AML-193 (cell line): ENCODE measurements around the gene DGKA.

Source experiments
- DNase-seq, 2 experiments: peaks; one replicate each; lab custom pipeline; 2025; lab: John Stamatoyannopoulos, UW

DGKA gene

DNA sequence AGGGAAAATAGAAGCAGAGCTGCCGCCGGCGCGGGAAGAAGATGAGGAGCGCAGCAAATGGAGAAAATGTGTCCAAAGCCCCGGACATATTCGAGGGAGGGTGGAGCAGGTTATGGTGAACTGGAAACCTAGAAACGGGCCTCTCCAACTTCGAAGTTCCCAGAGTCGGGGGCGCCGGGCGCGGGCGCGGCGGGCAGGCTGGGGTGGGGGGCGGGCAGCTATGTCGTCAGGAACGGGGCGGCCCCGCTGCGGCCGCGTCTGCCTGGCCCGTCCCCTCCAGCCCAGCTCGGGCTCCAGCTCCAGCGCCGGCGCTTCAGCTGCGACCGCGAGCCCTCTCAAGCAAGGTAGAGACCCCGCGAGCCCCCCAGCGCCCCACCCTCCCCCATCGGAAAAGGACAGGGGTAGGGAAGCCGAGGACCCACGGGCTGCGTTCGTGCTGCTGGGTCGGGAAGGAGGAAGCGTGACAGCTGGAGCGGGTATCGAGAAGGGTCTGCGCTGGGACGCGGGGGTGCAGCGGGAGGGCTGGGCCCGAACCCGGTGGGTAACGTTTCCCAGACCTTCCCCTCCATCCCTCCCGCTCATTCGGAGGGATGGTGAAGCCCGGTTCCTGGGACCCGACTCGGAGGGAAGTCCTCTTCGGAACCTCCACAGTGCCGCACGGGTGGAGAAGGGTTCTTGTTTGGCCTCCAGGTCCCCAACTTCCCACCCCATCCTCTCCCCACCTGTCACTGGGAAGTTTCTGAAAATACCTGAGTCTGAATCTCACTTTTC lies 1.0 kb downstream of the DGKA start:
- no peak for DNase-seq

DNA sequence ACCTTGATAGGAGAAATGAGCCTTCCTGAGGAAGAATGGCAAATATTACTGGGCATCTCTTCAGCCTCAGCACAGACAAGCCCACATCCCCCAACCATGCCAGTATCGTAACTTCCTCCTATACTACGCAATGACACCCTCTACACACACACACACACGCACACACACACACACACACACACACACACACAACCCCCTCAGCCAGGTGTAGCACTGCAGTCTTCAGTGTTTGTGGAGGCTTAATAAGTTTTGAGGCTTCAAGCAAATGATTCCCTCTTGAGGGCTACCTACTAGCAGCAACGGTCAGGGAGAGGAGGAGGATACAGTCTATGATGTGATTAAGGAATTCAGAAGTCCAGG lies 1.6 kb downstream of the DGKA start:
- peak; percentile 18 to 38 for DNase-seq

DNA sequence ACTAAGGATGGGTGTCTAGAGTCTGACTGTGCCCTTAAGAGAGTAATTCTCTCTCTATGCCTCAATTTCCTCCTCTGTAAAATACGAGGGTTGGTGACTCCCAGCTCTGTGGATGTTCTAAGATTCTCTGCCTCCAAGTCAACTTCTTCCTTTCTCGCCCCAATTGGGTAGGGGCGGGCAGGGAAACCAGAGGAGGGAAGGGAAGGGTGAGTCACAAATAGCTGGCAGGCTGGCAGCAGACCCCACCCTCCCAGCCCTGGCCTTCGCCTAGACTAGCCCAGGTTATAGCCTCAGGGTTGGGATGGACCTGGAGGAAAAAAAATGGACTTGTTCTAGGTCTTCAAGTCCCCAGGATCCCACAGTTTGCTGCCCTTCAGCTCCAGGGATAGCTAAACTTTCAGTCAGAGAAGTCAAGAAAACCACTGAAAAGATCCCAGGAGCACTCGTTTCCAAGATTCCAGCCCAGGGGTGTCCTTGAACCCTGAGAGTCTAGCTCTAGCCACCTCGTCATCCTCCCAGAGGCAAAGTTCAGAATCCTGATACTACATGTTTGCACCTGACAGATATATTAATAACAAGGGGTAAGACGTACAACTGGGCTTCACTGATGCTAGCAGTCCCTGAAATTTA lies 2.3 kb downstream of the DGKA start:
- DNase-seq = no peak

DNA sequence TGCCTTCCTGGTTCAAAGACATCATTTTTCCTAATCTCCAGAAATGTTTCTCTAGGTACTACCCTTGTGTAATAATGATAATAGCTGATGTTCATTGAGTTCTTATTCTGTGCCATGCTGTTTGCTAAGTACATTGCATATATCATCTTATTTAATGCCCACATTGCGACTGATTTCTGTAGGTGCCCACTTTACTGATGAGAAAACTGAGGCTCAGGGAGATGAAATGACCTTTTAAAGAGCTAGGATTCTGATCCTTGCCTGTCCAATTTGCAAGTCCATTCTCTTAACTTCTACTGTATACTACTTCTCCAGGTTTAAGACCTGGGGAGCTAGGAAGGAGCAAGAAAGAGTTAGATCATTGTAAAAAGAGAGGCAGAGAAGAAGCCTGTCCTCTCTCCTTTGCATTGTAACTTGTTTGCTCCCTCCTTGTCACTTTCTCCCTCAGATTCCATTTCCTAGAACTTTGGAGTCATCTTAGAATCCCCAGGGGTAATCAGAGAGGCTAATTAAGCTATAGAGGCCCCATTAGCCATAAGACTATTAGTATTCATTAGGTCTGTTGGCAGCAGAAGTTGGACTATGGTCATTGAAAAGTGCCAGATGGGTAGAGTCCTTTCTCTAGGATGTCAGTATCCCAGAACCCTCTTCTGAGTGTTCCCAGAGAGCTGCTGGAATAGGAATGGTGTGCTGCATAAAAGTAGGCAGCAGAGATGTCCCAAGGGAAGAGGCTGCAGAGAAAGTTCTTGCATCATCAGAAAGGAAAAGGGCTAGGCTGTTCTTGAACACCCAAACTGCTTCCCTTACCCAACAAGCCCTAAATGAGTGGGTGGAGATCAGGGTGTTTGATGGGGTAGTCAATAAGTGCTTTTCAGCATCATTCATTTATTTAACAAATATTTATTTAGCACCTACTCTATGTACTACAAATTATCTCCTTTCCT lies 3.1 kb downstream of the DGKA start:
- DNase-seq = no peak

DNA sequence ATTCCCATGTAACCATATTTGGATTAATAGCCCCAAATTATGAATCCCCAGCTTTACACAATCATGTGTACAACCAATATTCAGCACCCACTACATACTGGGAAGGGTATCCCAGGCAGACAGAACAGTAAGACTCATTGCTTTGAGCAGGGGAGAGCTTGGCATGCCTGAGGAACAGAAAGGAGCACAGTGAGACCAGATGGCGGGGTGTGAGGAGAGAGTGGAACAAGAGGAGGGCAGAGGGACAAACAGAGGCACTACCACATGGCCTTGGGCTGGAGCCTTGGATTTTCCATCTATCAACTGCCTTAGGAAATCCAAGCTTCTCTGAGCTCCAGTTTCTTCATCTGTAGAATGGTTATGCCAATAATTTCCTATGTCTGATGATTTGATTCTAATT lies 3.8 kb downstream of the DGKA start:
- no peak for DNase-seq

DNA sequence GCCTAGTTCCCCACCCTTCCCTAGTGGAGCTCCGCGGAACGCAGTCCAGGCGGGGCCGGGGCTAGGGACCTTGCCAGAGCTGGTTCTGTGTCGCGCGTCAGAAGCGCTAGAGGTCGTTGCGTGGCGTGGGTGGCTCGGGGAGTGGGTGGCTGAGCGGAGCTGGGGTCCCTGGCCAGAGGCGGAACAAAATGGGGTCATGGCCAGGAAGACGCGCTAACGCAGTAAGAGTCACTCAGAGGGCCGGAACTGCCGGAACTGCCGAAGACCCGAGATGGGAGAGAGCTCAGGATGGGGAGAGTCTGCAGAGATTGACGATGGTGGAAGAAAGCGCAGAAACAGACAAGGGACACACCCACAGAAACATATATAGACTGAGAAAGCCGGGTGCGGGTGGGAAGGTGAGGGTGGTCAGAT lies 4.8 kb downstream of the DGKA start:
- no peak for DNase-seq

DNA sequence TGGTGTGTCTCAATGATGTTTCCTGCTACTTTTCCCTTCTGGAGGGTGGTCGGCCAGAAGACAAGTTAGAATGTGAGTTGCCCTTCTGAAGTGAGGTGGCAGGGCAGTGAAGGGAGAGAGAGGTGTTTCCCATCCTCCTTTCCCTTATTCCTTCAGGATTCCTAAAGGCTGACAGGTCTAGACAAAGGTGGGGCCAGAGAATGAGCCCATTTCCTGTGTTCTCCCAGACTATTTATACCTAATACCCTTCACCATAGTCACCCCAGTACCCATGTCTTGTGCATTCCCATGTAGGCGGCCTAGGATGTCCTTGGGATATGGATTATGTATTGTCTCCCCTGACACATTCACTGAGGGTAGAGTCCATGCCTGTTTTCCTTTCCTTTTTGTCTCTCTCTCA lies 7.0 kb downstream of the DGKA start:
- DNase-seq = no peak

DNA sequence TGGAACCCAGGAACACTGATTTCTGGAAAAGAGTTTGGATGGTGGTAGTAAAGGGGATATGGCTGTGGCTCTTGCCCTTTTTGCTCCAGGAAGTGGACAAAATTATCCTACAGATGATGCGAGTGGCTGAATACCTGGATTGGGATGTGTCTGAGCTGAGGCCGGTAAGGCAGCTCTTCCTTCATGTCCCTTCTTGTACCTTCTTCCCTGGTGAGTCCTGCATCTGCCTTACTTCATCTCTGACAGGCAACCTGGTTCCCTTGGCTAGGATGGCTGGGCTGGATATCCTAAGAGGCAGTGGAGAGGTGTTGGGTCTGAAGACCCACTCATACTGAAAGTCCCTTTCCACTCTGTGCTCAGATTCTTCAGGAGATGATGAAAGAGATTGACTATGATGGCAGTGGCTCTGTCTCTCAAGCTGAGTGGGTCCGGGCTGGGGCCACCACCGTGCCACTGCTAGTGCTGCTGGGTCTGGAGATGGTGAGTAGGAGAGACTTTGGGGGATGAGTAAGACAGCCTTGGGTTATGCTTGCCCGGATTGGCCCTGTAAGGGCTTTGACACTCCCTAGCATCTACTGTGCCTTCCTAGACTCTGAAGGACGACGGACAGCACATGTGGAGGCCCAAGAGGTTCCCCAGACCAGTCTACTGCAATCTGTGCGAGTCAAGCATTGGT lies 8.0 kb downstream of the DGKA start:
- no peak for DNase-seq

DNA sequence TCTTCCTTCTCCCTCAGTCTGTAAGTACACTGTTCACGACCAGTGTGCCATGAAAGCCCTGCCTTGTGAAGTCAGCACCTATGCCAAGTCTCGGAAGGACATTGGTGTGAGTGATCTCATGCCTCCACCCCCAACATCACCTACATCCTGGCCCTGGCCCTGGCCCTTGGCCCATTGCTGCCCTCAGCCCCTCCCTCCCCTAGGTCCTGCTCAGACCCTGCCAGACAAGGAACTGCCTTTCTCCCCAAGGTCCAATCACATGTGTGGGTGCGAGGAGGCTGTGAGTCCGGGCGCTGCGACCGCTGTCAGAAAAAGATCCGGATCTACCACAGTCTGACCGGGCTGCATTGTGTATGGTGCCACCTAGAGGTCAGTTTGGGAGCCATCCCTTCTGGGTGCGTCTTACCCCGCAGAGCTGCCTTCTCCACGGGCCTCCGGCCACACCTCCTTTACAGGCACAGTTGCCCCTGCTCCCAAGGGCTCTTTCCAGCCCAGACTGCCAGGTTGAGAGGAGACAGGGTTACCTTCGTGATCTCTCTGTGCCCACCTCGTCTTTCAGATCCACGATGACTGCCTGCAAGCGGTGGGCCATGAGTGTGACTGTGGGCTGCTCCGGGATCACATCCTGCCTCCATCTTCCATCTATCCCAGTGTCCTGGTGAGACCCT lies 9.2 kb downstream of the DGKA start:
- peak; percentile 82 to 83 for DNase-seq

DNA sequence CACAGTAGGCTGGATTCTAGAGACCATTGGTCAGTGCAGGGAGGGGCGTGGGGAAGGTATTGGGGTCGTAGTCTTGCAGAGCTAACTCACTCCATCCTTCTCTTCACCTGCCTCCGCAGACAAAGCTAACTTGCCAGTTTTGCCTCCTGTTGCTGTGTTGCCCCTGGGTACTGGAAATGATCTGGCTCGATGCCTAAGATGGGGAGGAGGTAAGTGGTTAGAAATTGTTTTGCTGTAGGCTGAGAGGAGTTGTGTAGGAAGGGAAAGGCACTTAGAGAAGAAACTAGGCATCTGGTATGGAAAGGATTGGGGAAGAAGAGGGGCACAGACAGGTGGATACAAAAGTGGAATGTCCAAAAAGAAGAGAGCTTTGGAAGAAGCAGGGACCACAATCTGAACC lies 11.1 kb downstream of the DGKA start:
- DNase-seq = no peak

DNA sequence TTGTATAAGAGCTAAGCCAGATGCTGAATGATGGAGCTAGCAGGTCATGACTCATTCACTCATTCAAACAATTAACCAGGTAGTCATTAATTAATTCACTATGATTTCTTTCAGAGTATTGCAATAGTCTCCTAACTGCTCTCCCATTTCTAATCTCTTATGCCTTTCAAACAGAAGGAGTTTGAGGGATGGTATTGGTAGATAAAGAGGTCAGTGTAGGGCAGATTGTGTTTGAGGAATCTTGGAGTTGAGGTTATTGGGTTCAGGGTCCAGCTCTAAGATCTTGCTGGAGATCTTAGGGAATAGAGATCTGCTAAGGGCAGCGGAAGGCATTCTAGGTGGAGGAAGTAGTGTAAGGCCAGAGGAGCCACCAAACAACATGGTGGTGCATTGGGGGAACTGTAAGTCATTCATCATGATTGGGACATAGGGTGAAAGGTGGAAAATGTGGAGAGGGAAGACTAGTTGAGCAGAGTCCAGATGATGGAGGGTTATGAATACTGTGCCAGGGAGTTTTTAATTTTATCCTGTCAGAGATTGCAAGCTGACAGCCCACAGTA lies 11.7 kb downstream of the DGKA start:
- DNase-seq = no peak

DNA sequence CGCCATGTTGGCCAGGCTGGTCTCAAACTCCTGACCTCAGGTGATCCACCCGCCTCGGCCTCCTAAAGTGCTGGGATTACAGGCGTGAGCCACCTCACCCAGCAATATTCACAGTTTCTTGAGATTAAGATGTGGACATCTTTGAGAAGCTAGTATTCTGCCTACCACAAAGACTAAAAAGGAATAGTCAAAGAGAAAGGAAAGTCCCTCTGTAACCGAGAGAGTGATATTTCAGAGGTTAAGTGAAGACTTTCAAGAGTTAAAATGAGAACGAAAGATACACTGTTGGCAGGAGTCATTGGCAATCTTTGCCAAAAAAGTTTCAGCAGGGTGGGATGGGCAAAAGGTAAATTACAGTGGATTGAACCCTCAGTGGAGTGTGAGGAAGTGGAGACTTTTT lies 15.6 kb downstream of the DGKA start:
- DNase-seq = no peak

DNA sequence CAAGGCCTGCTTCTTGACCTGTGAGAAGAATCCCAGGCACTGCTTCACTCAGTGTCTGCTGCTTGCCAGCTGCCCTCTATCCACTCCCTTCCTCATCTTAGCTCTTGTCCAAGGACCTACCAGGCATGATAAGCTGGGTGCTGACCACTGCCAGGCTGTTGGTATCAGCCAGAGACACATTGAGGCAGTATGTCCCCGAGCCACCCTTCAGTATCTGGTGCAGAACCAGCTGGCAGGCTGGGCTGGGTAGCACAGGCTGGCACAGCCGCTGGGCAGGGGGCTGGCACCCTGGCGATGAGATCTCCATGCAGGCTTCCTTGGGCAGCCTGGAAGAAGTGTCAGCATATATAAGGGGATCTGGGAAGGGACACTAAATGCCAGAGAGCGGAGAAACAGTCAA lies 24.4 kb downstream of the DGKA start:
- DNase-seq = no peak

DNA sequence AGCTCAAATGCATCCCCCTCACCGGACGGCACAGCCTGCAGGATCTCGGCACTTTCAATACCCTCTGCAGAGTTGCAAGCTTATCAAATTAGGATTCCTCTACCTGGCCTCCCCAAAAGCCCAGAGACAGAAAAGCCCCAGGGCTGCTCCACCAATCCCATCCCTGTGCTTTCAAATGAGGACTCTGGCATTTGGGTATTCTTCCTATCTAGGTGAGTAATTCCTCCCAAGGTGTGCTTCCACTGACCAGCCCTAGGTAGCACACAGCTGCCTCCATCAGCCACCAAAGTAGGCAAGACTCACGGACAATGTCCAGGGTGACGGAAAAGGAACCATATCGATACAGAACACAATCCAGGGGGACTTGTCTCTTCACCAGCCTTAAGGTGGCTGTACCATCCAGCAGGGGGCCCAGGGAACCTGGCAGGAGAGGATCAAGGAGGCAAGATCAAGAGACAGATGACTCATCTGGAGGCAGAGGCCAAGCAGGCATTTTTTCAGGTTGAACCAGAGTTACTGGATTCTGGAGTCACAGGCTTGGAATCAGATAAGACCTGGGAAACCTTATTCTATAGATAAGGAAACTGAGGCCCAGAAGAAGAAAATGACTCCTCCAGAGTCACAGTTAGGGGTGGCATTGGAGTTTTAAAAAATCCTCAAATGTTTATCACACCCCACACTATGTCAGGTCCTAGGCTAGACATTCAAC lies 25.0 kb downstream of the DGKA start:
- no peak for DNase-seq

DNA sequence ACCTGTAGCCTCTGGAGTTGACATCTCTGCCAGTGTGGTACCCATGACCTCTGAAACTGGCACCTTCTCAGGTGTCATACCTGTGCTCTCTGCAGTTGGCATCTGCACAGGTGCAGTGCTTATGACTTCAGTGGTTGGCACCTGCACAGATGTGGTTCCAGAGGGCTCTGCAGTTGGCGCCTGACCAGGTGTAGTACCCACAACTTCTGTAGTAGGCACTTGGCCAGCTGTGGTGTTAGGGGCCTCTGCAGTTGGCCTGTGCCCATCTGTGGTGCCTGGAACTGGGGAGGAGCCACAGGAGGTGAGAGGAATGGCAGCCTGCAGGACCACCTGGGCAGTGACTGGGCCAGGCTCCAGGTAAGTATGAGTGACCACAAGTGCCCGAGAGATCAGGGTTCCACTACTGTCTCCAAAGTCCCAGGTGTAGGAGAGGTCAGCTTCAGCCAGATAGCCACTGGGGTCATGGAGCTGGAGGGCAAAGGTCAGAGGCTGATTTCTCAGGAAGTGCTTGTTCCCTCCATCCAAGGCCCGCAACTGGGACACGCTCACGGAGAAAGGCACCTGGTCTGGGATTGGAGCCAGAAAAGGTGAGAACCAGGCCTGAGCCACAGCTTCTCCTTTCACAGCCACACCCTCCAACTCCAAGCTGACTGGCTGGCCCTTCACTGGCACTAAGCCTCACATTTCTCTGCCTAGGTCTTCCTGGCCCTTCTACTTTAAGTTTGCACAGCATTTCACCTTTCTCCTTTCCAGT lies 26.3 kb downstream of the DGKA start:
- no peak for DNase-seq

DNA sequence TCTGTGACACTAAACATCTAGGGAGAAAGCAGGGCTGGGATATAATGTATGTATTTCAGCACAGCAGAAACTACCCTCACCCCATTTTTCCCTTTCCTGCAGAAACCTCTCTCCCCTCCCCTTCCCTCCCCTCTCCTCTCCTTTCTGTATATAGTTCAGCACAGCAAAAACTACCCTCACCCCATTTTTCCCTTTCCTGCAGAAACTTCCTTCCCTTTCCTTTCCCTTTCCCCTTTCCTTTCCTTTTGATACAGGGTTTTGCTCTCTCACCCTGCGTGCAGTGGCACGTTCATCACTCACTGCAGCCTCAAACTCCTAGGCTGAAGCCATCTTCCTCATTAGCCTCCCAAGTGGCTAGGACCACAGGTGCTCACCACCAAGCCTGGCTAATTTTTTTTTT lies 32.8 kb downstream of the DGKA start:
- DNase-seq = no peak

DNA sequence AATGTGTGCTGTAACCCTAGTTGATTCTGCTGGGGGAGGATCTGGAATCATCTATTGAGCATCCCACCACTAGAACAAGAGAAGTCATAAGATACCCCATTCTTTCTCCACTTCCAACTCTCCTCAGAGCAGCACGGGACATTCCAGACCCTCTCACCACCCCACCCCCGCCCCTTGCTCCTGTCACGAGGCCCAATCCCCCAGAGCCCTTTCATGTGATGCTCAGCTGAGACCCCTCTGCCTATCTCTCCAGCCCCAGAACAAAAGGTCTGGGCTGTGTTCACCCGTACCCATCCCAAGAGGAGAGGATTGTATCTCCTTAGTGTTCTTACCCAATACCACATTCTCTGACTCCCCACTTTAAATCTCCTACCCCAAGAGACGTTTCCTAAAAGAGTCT lies 34.3 kb downstream of the DGKA start:
- DNase-seq = no peak

DNA sequence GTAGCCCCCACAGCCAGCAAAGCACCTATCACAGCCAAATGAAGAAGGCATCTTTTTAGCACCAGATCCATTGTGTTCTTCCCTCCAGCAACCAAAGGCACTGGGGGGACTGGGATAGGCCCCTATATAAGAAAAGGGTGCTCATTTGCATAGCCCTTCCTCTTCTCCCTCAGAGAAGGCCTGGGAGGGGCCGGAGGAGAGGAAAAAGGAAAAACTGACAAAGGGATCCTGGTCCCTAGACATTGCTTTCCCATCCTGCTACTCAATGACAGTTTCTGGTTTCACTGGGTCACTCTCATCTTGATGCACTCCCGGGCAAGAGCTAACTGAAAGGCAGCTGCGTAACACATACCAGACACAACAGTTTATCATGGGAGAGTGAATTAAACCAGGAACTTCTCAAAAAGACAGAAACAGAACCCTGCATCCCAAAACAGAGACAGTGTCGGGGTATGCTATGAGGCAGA lies 35.0 kb downstream of the DGKA start, which contains the start of gene PMEL:
TSS of gene PMEL (minus strand) at position 102 of the 467 bp plus-strand sequence. CDS start at position 71, 31 bp downstream.
- no peak for DNase-seq

DNA sequence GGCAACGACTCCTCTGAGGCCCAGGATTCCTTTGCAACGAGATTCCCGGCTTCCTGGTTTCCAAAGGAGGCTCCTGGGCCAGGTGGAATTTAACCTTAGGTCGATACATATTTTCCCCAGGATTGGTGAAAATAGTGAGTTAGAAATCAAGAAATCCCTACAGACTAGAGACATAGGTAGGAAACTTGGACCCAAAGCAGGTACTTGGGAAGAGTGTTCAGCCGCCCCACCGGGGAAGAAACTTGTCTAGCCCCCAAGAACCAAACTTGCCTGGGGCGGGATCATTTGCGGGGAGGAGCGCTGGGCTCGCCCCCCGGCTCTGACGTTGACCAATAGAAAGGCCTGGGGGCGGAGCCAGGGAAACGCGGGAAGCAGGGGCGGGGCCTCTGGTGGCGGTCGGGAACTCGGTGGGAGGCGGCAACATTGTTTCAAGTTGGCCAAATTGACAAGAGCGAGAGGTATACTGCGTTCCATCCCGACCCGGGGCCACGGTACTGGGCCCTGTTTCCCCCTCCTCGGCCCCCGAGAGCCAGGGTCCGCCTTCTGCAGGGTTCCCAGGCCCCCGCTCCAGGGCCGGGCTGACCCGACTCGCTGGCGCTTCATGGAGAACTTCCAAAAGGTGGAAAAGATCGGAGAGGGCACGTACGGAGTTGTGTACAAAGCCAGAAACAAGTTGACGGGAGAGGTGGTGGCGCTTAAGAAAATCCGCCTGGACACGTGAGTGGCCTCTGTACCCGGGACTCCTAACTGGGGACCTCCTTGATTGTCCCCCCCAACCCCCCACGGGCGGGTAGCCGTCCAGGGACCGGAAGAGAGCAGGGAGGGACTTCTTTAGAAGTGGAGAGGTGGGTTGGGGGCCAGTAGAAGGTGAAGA lies 35.7 kb downstream of the DGKA start, which contains the start of gene CDK2:
TSS of gene CDK2 (plus strand) at position 423 of the 874 bp plus-strand sequence. CDS start at position 602, 179 bp downstream.
- peak; percentile 68 to 69 for DNase-seq
